ENCODE data around the gene MYO5A.

MYO5A gene

DNA sequence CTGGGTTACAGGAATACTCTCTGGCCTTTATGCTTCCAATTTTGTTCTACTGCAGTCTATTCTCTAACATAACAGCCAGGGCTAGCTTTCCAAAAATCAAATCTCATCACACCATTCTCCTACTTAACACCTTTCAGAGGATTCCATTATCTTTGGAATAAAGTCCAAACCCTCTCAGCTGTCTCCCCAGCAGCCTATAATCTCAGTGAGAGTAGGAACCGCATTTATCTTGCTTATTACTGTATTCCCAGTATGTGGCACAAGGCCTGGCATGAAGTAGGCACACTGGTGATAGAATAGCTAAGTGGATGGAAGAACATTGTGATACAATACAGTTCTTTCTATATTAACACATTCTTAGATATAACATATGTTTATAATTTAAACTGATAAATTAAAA lies 184.1 kb downstream of the MYO5A start:
- no peaks in the 10 kb centered on the region for H3K9me2 ChIP-seq (ENCODE audit: low read depth, low read length)
- H3K4me2 ChIP-seq (ENCODE audit: low read length) = no peak overlapping the region
- H3F3A ChIP-seq (ENCODE audit: insufficient read depth, low read length) = no peaks in the 10 kb centered on the region
- no peak overlapping the region for H2AFZ ChIP-seq (ENCODE audit: low read length)
- no peaks in the 10 kb centered on the region for H4K20me1 ChIP-seq (ENCODE audit: insufficient read depth, low read length)
- no peak overlapping the region for H3K27ac ChIP-seq (ENCODE audit: low read depth, low read length, poor library complexity, severe bottlenecking)
- H3K36me3 ChIP-seq (ENCODE audit: insufficient read depth, low read length) = peaks cover 26% of the 10 kb centered on the region
- no peak overlapping the region for H3K4me3 ChIP-seq (ENCODE audit: low read depth, low read length, poor library complexity, severe bottlenecking)
- TF ChIP-seq EZH2 (IDR thresholded peaks at IDR 0.05; ENCODE audit: borderline replicate concordance, low read length) = no peak
- TF ChIP-seq, protein P1, sequence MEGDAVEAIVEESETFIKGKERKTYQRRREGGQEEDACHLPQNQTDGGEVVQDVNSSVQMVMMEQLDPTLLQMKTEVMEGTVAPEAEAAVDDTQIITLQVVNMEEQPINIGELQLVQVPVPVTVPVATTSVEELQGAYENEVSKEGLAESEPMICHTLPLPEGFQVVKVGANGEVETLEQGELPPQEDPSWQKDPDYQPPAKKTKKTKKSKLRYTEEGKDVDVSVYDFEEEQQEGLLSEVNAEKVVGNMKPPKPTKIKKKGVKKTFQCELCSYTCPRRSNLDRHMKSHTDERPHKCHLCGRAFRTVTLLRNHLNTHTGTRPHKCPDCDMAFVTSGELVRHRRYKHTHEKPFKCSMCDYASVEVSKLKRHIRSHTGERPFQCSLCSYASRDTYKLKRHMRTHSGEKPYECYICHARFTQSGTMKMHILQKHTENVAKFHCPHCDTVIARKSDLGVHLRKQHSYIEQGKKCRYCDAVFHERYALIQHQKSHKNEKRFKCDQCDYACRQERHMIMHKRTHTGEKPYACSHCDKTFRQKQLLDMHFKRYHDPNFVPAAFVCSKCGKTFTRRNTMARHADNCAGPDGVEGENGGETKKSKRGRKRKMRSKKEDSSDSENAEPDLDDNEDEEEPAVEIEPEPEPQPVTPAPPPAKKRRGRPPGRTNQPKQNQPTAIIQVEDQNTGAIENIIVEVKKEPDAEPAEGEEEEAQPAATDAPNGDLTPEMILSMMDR (IDR thresholded peaks at IDR 0.05; ENCODE audit: low read length) = no peak
- H3K4me1 ChIP-seq (ENCODE audit: insufficient read depth, low read length, severe bottlenecking) = no peaks in the 10 kb centered on the region
- H3K9me3 ChIP-seq (ENCODE audit: low read length) = no peaks in the 10 kb centered on the region
- H3K9ac ChIP-seq (ENCODE audit: low read length) = no peak overlapping the region
- H3K27me3 ChIP-seq (ENCODE audit: insufficient read depth, low read length) = no peaks in the 10 kb centered on the region
- H3K79me2 ChIP-seq (ENCODE audit: insufficient read depth, low read length) = no peaks in the 10 kb centered on the region

DNA sequence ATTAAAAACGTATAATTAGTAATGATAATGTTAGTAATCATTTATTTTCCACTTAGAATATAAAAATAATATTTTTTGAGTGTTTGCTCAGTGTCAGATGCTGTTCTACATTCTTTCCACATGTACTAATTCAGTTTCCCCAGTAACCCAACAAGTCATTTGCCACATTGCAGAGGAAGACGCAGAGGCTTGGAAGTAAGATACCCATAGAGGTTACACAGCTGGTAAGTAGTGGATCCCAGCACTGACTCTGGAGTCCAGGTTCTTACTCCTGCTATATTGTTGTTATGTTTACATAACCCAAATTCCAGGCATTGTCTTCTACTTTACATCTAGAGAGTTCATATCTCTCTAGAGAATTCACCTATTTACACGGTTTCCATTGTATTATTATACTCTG lies 184.8 kb downstream of the MYO5A start:
- TF ChIP-seq, protein P1 (IDR thresholded peaks at IDR 0.05; ENCODE audit: low read length) = no peak
- no peak for TF ChIP-seq EZH2 (IDR thresholded peaks at IDR 0.05; ENCODE audit: borderline replicate concordance, low read length)
- Histone ChIP-seq H3K36me3 (ENCODE audit: insufficient read depth, low read length) (peaks cover 24% of the 10 kb centered on the region), H3F3A (ENCODE audit: insufficient read depth, low read length) (no peaks in the 10 kb centered on the region), H3K79me2 (ENCODE audit: insufficient read depth, low read length) (no peaks in the 10 kb centered on the region), H4K20me1 (ENCODE audit: insufficient read depth, low read length) (no peaks in the 10 kb centered on the region), H3K4me2 (ENCODE audit: low read length) (no peak overlapping the region), H2AFZ (ENCODE audit: low read length) (no peak overlapping the region), H3K4me1 (ENCODE audit: insufficient read depth, low read length, severe bottlenecking) (no peaks in the 10 kb centered on the region), H3K9me3 (ENCODE audit: low read length) (no peaks in the 10 kb centered on the region), H3K9ac (ENCODE audit: low read length) (no peak overlapping the region), H3K27ac (ENCODE audit: low read depth, low read length, poor library complexity, severe bottlenecking) (no peak overlapping the region), H3K27me3 (ENCODE audit: insufficient read depth, low read length) (no peaks in the 10 kb centered on the region), H3K9me2 (ENCODE audit: low read depth, low read length) (no peaks in the 10 kb centered on the region), H3K4me3 (ENCODE audit: low read depth, low read length, poor library complexity, severe bottlenecking) (no peak overlapping the region)

DNA sequence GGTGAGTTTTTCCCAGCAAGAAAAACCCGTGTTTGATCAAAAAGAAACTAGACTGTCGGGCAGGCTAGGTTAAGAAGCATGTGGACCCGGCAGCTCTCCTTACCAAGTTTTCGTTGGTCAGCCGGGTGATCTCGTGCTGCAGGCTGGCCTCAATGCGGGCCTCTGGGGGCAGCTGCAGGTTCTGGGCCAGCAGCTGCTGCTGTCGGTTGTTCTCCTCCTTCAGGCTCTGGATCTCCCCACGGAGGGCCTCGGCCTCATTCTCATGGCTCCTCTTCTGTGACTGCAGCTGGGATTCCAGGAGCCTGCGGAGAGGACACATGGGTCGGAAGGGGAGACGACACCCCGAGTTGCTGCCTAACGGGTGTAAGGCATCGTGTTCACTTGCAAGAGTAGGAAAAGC lies 188.6 kb downstream of the MYO5A start:
- peaks cover 15% of the 10 kb centered on the region for H3K4me1 ChIP-seq (ENCODE audit: insufficient read depth, low read length, severe bottlenecking)

More for the DNA sequence above, 188.6 kb downstream of the MYO5A start:
- Histone ChIP-seq H3K4me3 (ENCODE audit: low read depth, low read length, poor library complexity, severe bottlenecking) (no peak overlapping the region), H4K20me1 (ENCODE audit: insufficient read depth, low read length) (no peaks in the 10 kb centered on the region), H3K79me2 (ENCODE audit: insufficient read depth, low read length) (no peaks in the 10 kb centered on the region), H3K9me3 (ENCODE audit: low read length) (no peaks in the 10 kb centered on the region), H3K4me2 (ENCODE audit: low read length) (no peak overlapping the region), H3K36me3 (ENCODE audit: insufficient read depth, low read length) (peaks cover 17% of the 10 kb centered on the region; the same call in 1 of the 2 replicates), H3K27me3 (ENCODE audit: insufficient read depth, low read length) (no peaks in the 10 kb centered on the region), H2AFZ (ENCODE audit: low read length) (no peak overlapping the region), H3K27ac (ENCODE audit: low read depth, low read length, poor library complexity, severe bottlenecking) (no peak overlapping the region), H3F3A (ENCODE audit: insufficient read depth, low read length) (no peaks in the 10 kb centered on the region), H3K9me2 (ENCODE audit: low read depth, low read length) (no peaks in the 10 kb centered on the region), H3K9ac (ENCODE audit: low read length) (no peak overlapping the region)
- TF ChIP-seq, protein P1 (IDR thresholded peaks at IDR 0.05; ENCODE audit: low read length) = no peak
- TF ChIP-seq EZH2 (IDR thresholded peaks at IDR 0.05; ENCODE audit: borderline replicate concordance, low read length) = no peak
